OCI-LY3 (cell line): ENCODE measurements around the gene KYAT1.
"Not testable (repeated sequence)": the region's sequence is repeated elsewhere in the genome, so short reads cannot be mapped to it uniquely, and the experiment has no call there.

Source experiments
- H2AFZ ChIP-seq: fragments of 200-600, 300-600 bp; shearing (Covaris generic); 2 replicates; pipeline ENCODE4 v1.6.0; 2014; ENCODE audit warnings: antibody characterized with exemption, low read depth, low read length
- H3K27ac ChIP-seq: fragments of 200-600, 300-600 bp; sonication (generic); 2 replicates; pipeline ENCODE4 v1.5.1; 2014; ENCODE audit warnings: mild to moderate bottlenecking, low read length, moderate library complexity, mixed read lengths
- H3K27me3 ChIP-seq: fragments of 200-600, 300-600 bp; sonication (generic); 2 replicates; pipeline ENCODE4 v1.6.1; 2014; ENCODE audit warnings: low read depth, low read length, mixed read lengths
- H3K36me3 ChIP-seq: fragments of 200-600, 300-600 bp; sonication (generic); replicated peaks from 2 replicates; pipeline ENCODE3; 2014; ENCODE audit warnings: low read depth, low read length, mixed read lengths
- H3K4me1 ChIP-seq: fragments of 300-600, 200-600 bp; sonication (generic); 2 replicates; pipeline ENCODE4 v1.6.1; 2014; ENCODE audit warnings: low read length, mixed read lengths
- H3K4me2 ChIP-seq: fragments of 200-600, 300-600 bp; sonication (generic); 2 replicates; pipeline ENCODE4 v1.6.1; 2014; ENCODE audit warnings: low read length, mixed read lengths
- H3K4me3 ChIP-seq: fragments of 300-600, 200-600 bp; sonication (generic); 2 replicates; pipeline ENCODE4 v1.5.1; 2014; ENCODE audit warnings: antibody characterized with exemption, mild to moderate bottlenecking, low read length, moderate library complexity
- H3K79me2 ChIP-seq: fragments of 300-600, 200-600 bp; shearing (Covaris generic); 2 replicates; pipeline ENCODE4 v1.6.1; 2014; ENCODE audit warnings: mild to moderate bottlenecking, low read length, mixed read lengths
- H3K9ac ChIP-seq: fragments of 300-600, 200-600 bp; shearing (Covaris generic); 2 replicates; pipeline ENCODE4 v1.6.0; 2014; ENCODE audit warnings: mild to moderate bottlenecking, low read length, moderate library complexity
- H3K9me3 ChIP-seq: fragments of 200-600, 300-600 bp; shearing (Covaris generic); 2 replicates; pipeline ENCODE4 v1.6.1; 2014; ENCODE audit warnings: low read length, mixed read lengths; ENCODE audit not compliant: insufficient read depth
- H4K20me1 ChIP-seq: fragments of 200-600, 300-600 bp; sonication (generic); 2 replicates; pipeline ENCODE4 v1.6.1; 2016; ENCODE audit warnings: low read length, mixed read lengths; ENCODE audit not compliant: insufficient read depth
- EZH2phosphoT487 ChIP-seq: fragments of 200-600 bp; shearing (Covaris generic); IDR thresholded peaks from 2 replicates; pipeline ENCODE4 v1.6.1; 2018; ENCODE audit warnings: antibody characterized with exemption, mixed run types, low read depth
- TF ChIP-seq, protein P1 (sequence below): fragments of 200-600, 300-600 bp; sonication (generic); IDR thresholded peaks from 2 replicates; pipeline ENCODE4 v1.5.1; 2014; ENCODE audit warnings: antibody characterized with exemption, low read length, low read depth

KYAT1 gene

DNA sequence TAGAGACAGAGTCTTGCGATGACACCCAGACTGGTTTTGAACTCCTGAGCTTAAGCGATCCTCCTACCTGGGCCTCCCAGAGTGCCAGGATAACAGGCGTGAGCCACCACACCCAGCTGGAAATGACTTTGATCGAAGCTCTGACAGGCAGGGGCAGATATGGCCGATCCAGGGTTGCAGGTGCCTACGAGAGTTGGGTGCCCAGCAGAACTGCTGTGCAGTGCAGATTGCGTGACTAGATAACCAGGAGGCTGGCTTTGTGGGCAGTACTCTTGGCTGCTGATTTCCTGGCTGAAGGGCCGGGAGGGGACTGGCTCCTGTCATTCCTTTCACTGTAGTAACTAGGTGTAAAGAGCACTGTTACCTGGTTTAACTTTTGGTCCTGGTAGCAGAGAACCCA is 82.9 kb downstream of the KYAT1 start:
- Histone ChIP-seq H3K27ac (no peak overlapping the region), H3K4me1 (no peaks in the 10 kb centered on the region), H3K27me3 (no peaks in the 10 kb centered on the region), H3K9me3 (no peaks in the 10 kb centered on the region), H3K4me2 (no peak overlapping the region), H3K79me2 (no peaks in the 10 kb centered on the region), H3K9ac (no peak overlapping the region), H3K36me3 (peaks cover 13% of the 10 kb centered on the region), H3K4me3 (no peak overlapping the region), H2AFZ (no peak overlapping the region), H4K20me1 (no peaks in the 10 kb centered on the region)
- TF ChIP-seq EZH2phosphoT487 = no peak
- TF ChIP-seq, protein P1, sequence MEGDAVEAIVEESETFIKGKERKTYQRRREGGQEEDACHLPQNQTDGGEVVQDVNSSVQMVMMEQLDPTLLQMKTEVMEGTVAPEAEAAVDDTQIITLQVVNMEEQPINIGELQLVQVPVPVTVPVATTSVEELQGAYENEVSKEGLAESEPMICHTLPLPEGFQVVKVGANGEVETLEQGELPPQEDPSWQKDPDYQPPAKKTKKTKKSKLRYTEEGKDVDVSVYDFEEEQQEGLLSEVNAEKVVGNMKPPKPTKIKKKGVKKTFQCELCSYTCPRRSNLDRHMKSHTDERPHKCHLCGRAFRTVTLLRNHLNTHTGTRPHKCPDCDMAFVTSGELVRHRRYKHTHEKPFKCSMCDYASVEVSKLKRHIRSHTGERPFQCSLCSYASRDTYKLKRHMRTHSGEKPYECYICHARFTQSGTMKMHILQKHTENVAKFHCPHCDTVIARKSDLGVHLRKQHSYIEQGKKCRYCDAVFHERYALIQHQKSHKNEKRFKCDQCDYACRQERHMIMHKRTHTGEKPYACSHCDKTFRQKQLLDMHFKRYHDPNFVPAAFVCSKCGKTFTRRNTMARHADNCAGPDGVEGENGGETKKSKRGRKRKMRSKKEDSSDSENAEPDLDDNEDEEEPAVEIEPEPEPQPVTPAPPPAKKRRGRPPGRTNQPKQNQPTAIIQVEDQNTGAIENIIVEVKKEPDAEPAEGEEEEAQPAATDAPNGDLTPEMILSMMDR = no peak

DNA sequence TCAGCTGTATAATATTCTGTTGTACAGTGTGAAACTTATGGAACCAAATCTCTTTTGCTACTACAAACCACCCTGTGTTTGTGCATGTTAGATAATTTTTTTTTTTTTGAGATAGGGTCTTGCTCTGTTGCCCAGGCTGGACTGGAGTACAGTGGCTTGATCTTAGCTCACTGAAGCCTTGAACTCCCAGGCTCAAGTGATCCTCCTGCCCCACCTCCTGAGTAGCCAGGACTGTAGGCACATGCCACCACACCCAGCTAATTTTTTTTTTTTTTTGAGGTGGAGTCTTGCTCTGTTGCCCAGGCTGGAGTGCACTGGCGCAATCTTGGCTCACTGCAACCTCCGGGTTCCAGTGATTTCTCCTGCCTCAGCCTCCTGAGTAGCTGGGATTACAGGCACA is 86.8 kb downstream of the KYAT1 start:
- not testable (repeated sequence) for H3K27me3 ChIP-seq, H2AFZ ChIP-seq, H3K4me3 ChIP-seq, H3K9ac ChIP-seq, H3K4me2 ChIP-seq, H4K20me1 ChIP-seq, H3K27ac ChIP-seq, H3K4me1 ChIP-seq, H3K9me3 ChIP-seq, H3K79me2 ChIP-seq
- peaks cover 19% of the 10 kb centered on the region for H3K36me3 ChIP-seq

DNA sequence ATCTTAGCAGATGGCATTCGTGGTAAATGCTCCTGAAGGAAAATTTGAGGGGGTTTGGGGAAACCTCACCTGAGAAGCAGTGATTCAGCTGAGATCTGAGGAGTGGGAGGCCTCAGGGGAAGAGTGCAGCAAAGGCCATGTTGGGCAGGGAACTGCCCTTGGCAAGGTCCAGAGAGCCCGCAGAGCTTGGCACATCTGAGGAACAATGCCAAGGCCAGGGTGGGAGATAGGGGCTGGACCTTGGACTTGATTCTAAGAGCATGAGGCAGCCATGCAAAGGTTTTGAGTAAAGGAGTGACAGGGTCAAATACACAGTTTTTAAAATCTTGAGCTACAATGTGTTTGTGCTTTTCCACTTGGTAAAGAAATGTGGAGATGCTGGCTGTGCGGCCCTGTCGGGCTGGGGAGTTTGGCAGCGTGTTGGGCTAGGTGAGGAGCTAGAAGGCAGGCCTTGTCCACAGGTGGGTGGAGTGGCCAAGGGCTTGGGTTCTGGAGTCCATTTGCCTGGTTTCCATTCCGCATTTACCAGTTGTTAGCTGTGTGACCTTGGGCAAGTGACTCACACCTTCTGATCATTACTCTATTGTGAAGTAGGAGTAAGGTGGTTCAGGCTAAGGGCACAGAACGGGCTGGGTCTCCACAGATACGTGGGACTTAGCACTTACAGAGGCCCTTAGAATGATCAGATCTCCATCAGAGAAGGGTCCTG is 88.6 kb downstream of the KYAT1 start:
- no peaks in the 10 kb centered on the region for H3K27me3 ChIP-seq
- peaks cover 13% of the 10 kb centered on the region for H3K36me3 ChIP-seq
- H3K9ac ChIP-seq = no peak overlapping the region

DNA sequence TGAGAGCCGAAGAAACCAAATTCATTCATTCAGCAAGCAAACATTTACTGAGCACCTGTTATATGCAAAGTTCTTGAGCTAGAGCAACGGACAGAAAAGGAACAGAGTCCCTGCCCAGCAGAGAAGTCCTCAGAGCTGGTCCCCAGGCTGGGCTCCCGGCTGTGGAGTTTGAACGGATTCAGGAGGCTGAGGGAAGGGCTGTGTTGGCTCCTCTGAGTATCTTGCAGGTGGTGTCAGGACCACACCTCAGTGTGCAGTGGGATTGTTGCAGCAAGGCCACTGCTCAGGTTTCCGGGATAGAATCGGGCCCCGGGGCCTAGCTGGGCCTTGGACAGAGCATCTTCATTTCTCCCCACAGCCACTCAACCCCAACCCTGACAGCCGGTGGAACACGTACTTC is 89.6 kb downstream of the KYAT1 start:
- no peak overlapping the region for H3K27ac ChIP-seq
- no peaks in the 10 kb centered on the region for H3K9me3 ChIP-seq
- H2AFZ ChIP-seq = no peak overlapping the region
- no peak overlapping the region for H3K9ac ChIP-seq
- no peak overlapping the region for H3K4me3 ChIP-seq
- H3K27me3 ChIP-seq = no peaks in the 10 kb centered on the region
- H3K4me1 ChIP-seq = peaks cover 8% of the 10 kb centered on the region
- TF ChIP-seq, protein P1 = no peak
- TF ChIP-seq EZH2phosphoT487 = no peak
- H3K36me3 ChIP-seq = peaks cover 13% of the 10 kb centered on the region
- no peaks in the 10 kb centered on the region for H4K20me1 ChIP-seq
- peaks cover 15% of the 10 kb centered on the region for H3K79me2 ChIP-seq
- no peak overlapping the region for H3K4me2 ChIP-seq

More for the DNA sequence above, 88.6 kb downstream of the KYAT1 start:
- Histone ChIP-seq H3K79me2 (peaks cover 5% of the 10 kb centered on the region), H3K4me1 (peaks cover 3% of the 10 kb centered on the region), H4K20me1 (no peaks in the 10 kb centered on the region), H3K4me2 (no peak overlapping the region), H3K4me3 (no peak overlapping the region), H2AFZ (no peak overlapping the region), H3K27ac (no peak overlapping the region), H3K9me3 (no peaks in the 10 kb centered on the region)
- TF ChIP-seq, protein P1 = no peak
- TF ChIP-seq EZH2phosphoT487 = no peak
